Neural progenitor cell (in vitro differentiated cells): ENCODE measurements around the gene MID1. TPM values are rescaled to one million over a fixed set of nuclear protein-coding genes. Genes with fewer than 3 reads are reported as not detected.

Source experiments
- DNase-seq: peaks from one replicate; pipeline ENCODE4 v3.0.0-alpha.2; 2016; ENCODE audit warnings: low spot score
- H2AFZ ChIP-seq: fragments of 200-600 bp; sonication (generic); replicated peaks from 2 replicates; pipeline ENCODE4 v1.6.1; 2016; ENCODE audit warnings: antibody characterized with exemption
- H3F3A ChIP-seq: fragments of 200-600 bp; sonication (generic); 2 replicates; pipeline ENCODE4 v1.6.1; 2016; ENCODE audit warnings: antibody characterized with exemption, low read depth
- H3K27ac ChIP-seq: fragments of 200-600 bp; sonication (generic); 2 replicates; pipeline ENCODE4 v1.5.1; 2016; ENCODE audit warnings: mild to moderate bottlenecking
- H3K27me3 ChIP-seq: fragments of 200-600 bp; sonication (generic); 2 replicates; pipeline ENCODE4 v1.6.1; 2016; ENCODE audit warnings: mild to moderate bottlenecking, moderate library complexity
- H3K36me3 ChIP-seq: fragments of 200-600 bp; sonication (generic); 2 replicates; pipeline ENCODE4 v1.5.1; 2016
- H3K4me1 ChIP-seq: fragments of 200-600 bp; sonication (generic); 2 replicates; pipeline ENCODE4 v1.6.1; 2016; ENCODE audit warnings: mixed run types
- H3K4me2 ChIP-seq: fragments of 200-600 bp; sonication (generic); 2 replicates; pipeline ENCODE4 v1.6.1; 2016
- H3K4me3 ChIP-seq: fragments of 200-600 bp; sonication (generic); 2 replicates; pipeline ENCODE4 v1.5.1; 2016
- H3K79me2 ChIP-seq: fragments of 200-600 bp; sonication (generic); 2 replicates; pipeline ENCODE4 v1.6.1; 2016; ENCODE audit warnings: low read depth
- H3K9ac ChIP-seq: fragments of 200-600 bp; sonication (generic); 2 replicates; pipeline ENCODE4 v1.6.1; 2016
- H3K9me3 ChIP-seq: fragments of 200-600 bp; sonication (generic); 2 replicates; pipeline ENCODE4 v1.5.1; 2016; ENCODE audit warnings: low read depth
- H4K20me1 ChIP-seq: fragments of 200-600 bp; sonication (generic); 2 replicates; pipeline ENCODE4 v1.6.1; 2016; ENCODE audit warnings: low read depth
- H3K27ac Mint-ChIP-seq: 3 replicates; pipeline ENCODE4 v1.8.0; 2021; ENCODE audit warnings: mixed read lengths
- H3K27me3 Mint-ChIP-seq: 2 replicates; pipeline ENCODE4 v1.8.0; 2022; ENCODE audit warnings: low read depth, mild to moderate bottlenecking, inconsistent platforms, moderate library complexity, mixed read lengths; ENCODE audit not compliant: insufficient read depth
- H3K36me3 Mint-ChIP-seq: 3 replicates; pipeline ENCODE4 v1.8.0; 2021; ENCODE audit warnings: mixed read lengths
- H3K4me1 Mint-ChIP-seq: 3 replicates; pipeline ENCODE4 v1.8.0; 2021; ENCODE audit warnings: mixed read lengths
- H3K4me3 Mint-ChIP-seq: 3 replicates; pipeline ENCODE4 v1.8.0; 2021; ENCODE audit warnings: mild to moderate bottlenecking, moderate library complexity, mixed read lengths
- H3K9me3 Mint-ChIP-seq: 3 replicates; pipeline ENCODE4 v1.8.0; 2020; ENCODE audit warnings: mixed read lengths
- CTCF ChIP-seq: fragments of 200-600 bp; sonication (generic); IDR thresholded peaks from 2 replicates; pipeline ENCODE4 v1.5.1; 2017; ENCODE audit warnings: antibody characterized with exemption, mild to moderate bottlenecking
- EZH2 ChIP-seq: fragments of 200-600 bp; sonication (generic); IDR thresholded peaks from 2 replicates; pipeline ENCODE4 v1.6.1; 2017; ENCODE audit warnings: antibody characterized with exemption, mild to moderate bottlenecking, moderate library complexity
- EZH2phosphoT487 ChIP-seq: fragments of 200-600 bp; sonication (generic); IDR thresholded peaks from 2 replicates; pipeline ENCODE4 v1.6.1; 2017; ENCODE audit warnings: antibody characterized with exemption
- total RNA-seq: library from RNA; depleted of rRNA; stranded (reverse); fragments of >200 nt; gene quantifications from 2 replicates; pipeline ENCODE4 v1.2.3, GENCODE V29; 2015; ENCODE audit warnings: low replicate concordance

The MID1 gene
- total RNA-seq, 1 donor from 2014 or later = 29.5 TPM

DNA sequence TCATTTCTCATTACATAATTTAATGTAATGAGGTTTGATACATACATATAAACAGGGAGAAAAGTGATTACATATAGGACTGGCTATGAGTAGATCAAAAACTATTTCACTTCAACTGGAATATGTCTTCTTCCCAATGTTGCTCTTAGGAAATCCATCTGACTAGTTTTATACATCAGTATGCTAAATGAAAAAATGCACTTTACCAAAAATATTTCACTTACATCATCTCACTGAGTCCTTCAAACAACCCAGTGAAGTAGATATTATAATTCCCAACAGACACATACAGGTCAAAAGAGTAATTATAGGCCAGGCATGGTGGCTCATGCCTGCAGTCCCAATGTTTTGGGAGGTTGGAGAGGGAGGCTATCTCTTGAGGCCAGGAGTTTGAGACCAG lies 215.9 kb downstream of the MID1 start:
- Histone ChIP-seq H3K4me2 (no peak overlapping the region), H3K4me1 (no peaks in the 10 kb centered on the region), H3K9me3 (peaks cover 3% of the 10 kb centered on the region), H3K79me2 (no peaks in the 10 kb centered on the region), H2AFZ (no peak overlapping the region), H4K20me1 (no peaks in the 10 kb centered on the region), H3K4me3 (no peak overlapping the region), H3K27ac (no peak overlapping the region), H3K27me3 (no peaks in the 10 kb centered on the region), H3K9ac (no peak overlapping the region), H3K36me3 (no peaks in the 10 kb centered on the region), H3F3A (no peaks in the 10 kb centered on the region)
- H3K4me1 Mint-ChIP-seq = no peaks in the 10 kb centered on the region
- H3K27me3 Mint-ChIP-seq = peaks cover 5% of the 10 kb centered on the region
- H3K9me3 Mint-ChIP-seq = peaks cover 3% of the 10 kb centered on the region
- no peak overlapping the region for H3K27ac Mint-ChIP-seq
- H3K36me3 Mint-ChIP-seq = no peaks in the 10 kb centered on the region
- no peak for DNase-seq
- no peak overlapping the region for H3K4me3 Mint-ChIP-seq
- TF ChIP-seq EZH2phosphoT487 (no peak), CTCF (no peak)

DNA sequence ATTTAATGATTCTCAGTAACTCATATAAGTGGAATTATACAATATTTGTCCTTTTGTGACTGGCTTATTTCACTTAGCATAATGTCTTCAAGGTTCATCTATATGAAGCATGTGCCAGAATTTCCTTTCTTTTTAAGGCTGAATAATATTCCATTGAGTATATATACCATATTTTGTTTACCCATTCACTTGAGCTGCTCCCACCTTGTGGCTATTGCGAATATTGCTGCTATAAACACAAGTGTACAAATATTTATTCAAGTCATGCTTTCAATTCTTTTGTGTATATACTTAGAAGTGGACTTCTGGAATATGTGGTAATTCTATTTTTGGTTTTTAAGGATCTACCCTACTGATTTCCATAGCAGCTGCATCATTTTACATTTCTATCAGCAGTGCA lies 219.1 kb downstream of the MID1 start:
- Histone ChIP-seq H3K79me2 (no peaks in the 10 kb centered on the region), H3K4me1 (no peaks in the 10 kb centered on the region), H3K36me3 (no peaks in the 10 kb centered on the region), H3K4me3 (no peak overlapping the region), H4K20me1 (no peaks in the 10 kb centered on the region), H3K4me2 (no peak overlapping the region), H3K27me3 (no peaks in the 10 kb centered on the region), H3K9ac (no peak overlapping the region), H3K27ac (no peak overlapping the region), H2AFZ (no peak overlapping the region), H3K9me3 (peaks cover 3% of the 10 kb centered on the region), H3F3A (no peaks in the 10 kb centered on the region)
- Mint-ChIP-seq H3K4me1 (no peaks in the 10 kb centered on the region), H3K36me3 (no peaks in the 10 kb centered on the region), H3K27ac (no peak overlapping the region), H3K27me3 (peaks cover 6% of the 10 kb centered on the region), H3K9me3 (peaks cover 7% of the 10 kb centered on the region), H3K4me3 (no peak overlapping the region)
- no peak for DNase-seq
- no peak for TF ChIP-seq CTCF
- no peak for TF ChIP-seq EZH2phosphoT487
- TF ChIP-seq EZH2 = no peak

DNA sequence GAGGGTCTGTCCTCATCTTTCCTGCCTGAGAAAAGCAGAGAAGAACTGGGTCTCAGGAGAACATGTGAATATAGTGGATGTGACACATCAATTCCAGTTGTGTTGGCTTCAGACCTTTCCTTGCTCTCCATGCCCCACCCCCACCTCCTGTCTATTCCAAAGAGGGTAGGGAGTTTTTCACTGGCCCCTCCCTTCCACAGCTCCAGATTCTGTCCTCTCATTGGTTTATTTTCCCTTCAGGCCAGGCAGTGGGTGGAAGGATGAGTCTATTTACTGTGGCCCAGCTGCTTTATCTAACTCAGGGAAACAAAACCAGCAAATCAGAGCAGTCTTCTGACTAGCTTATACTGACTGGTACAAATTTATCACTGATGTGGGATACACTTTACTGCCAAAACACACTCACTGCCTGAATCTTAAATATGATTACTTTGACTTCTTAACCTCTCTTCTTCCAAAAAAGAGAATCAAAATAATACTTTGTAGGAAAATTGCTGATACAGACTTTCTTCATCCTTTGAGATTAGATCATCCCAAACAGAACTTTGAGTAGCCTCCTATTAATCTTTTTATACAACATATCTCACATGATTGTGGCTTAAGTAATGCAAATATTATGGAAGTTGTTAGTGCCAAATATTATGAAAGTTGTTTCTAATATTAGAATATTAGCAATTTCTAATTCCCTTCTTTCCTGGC lies 221.2 kb downstream of the MID1 start:
- H3K9me3 ChIP-seq = peaks cover 3% of the 10 kb centered on the region
- H3K27ac Mint-ChIP-seq = no peak overlapping the region
- H3K9me3 Mint-ChIP-seq = peaks cover 7% of the 10 kb centered on the region
- H3F3A ChIP-seq = no peaks in the 10 kb centered on the region
- no peaks in the 10 kb centered on the region for H3K36me3 Mint-ChIP-seq
- H3K27me3 ChIP-seq = no peaks in the 10 kb centered on the region
- H3K79me2 ChIP-seq = no peaks in the 10 kb centered on the region
- H2AFZ ChIP-seq = no peak overlapping the region
- H3K4me3 ChIP-seq = no peak overlapping the region
- H3K4me2 ChIP-seq = no peak overlapping the region
- H4K20me1 ChIP-seq = no peaks in the 10 kb centered on the region
- DNase-seq = no peak
- TF ChIP-seq EZH2 (no peak), EZH2phosphoT487 (no peak), CTCF (no peak)
- no peaks in the 10 kb centered on the region for H3K36me3 ChIP-seq
- no peak overlapping the region for H3K27ac ChIP-seq
- H3K9ac ChIP-seq = no peak overlapping the region
- no peak overlapping the region for H3K4me3 Mint-ChIP-seq
- peaks cover 6% of the 10 kb centered on the region for H3K27me3 Mint-ChIP-seq
- H3K4me1 ChIP-seq = no peaks in the 10 kb centered on the region
- H3K4me1 Mint-ChIP-seq = no peaks in the 10 kb centered on the region
